ENCODE results near the gene SNRPD1.
A peak's percentile ranks its signal among the peaks of the same experiment; 100 is the strongest.
"Not testable (repeated sequence)": the region's sequence is repeated elsewhere in the genome, so short reads cannot be mapped to it uniquely, and the experiment has no call there.

Gene SNRPD1

DNA sequence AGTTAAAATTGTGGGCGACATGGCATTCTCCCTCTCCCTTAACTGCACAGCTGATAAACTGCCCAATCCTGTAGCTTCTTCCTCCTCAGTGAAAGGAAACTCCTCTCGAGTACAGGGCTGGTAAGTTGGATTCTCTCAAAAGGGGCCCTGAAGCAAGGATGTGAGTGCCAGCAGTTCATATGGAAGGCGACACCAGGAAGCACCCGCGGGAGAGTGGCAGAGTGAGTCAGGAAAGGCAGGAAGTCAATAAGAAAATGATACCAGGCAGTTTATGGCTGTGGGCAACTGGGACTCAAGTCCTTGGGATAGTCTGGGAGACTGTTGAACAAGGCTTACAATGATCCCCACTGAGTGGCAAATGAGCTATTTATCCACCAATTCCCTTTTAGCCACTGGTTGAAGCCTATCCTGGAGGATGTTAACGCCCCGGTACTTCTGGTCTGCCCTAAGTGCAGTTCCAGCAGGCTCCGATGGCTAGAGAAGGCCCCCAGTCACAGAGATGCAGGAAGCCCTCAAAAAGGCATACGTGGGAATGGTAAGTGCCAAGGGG is 57.7 kb downstream of the SNRPD1 start:
- no peak for TF ChIP-seq CTCF (IDR thresholded peaks at IDR 0.05; ENCODE audit: extremely low read depth, insufficient read depth, missing control alignments)
- in situ Hi-C loops (cut with MboI; ENCODE audit: low pct_unique_long_range_greater_than_20kb, low sequenced_read_pairs, unreplicated experiment): no loop called here
- DNase-seq (ENCODE audit: low spot score): no peak

GRCh38 chr18:21672521-21673267 is 60.6 kb downstream of the SNRPD1 start:
- in situ Hi-C loops (cut with MboI; ENCODE audit: low pct_unique_long_range_greater_than_20kb, low sequenced_read_pairs, unreplicated experiment): no loop called here
- no peak for TF ChIP-seq CTCF (IDR thresholded peaks at IDR 0.05; ENCODE audit: extremely low read depth, insufficient read depth, missing control alignments)
- no peak for DNase-seq (ENCODE audit: low spot score)

DNA sequence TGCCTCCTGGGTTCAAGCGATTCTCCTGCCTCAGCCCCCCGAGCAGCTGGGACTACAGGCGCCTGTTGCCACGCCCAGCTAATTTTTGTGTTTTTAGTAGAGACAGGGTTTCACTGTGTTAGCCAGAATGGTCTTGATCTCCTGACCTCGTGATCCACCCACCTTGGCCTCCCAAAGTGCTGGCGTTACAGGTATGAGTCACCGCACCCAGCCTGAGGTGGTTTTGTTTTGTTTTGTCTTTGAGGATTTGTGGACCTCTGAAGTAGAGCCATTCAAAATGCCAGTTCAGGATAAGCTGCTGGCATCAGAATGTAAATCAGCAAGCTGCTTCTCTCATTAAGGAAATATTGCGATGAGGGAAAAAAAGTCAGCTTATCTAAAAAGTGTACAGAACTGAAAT is 63.2 kb downstream of the SNRPD1 start:
- in situ Hi-C loops (cut with MboI; ENCODE audit: low pct_unique_long_range_greater_than_20kb, low sequenced_read_pairs, unreplicated experiment): not testable (repeated sequence)

GRCh38 chr18:21678859-21679258 is 66.7 kb downstream of the SNRPD1 start:
- TF ChIP-seq CTCF (IDR thresholded peaks at IDR 0.05; ENCODE audit: extremely low read depth, insufficient read depth, missing control alignments): no peak
- in situ Hi-C loops (cut with MboI; ENCODE audit: low pct_unique_long_range_greater_than_20kb, low sequenced_read_pairs, unreplicated experiment): no loop called here
- no peak for DNase-seq (ENCODE audit: low spot score)

More for the DNA sequence above, 63.2 kb downstream of the SNRPD1 start:
- not testable (repeated sequence) for DNase-seq (ENCODE audit: low spot score)

GRCh38 chr18:21680161-21680560 is 68.0 kb downstream of the SNRPD1 start:
- in situ Hi-C loops (cut with MboI; ENCODE audit: low pct_unique_long_range_greater_than_20kb, low sequenced_read_pairs, unreplicated experiment): no loop called here
- no peak for TF ChIP-seq CTCF (IDR thresholded peaks at IDR 0.05; ENCODE audit: extremely low read depth, insufficient read depth, missing control alignments)
- DNase-seq (ENCODE audit: low spot score): no peak

- in situ Hi-C loops (cut with MboI; ENCODE audit: low pct_unique_long_range_greater_than_20kb, low sequenced_read_pairs, unreplicated experiment): no loop called here
- DNase-seq (ENCODE audit: low spot score): peak; percentile 44
- no peak for TF ChIP-seq CTCF (IDR thresholded peaks at IDR 0.05; ENCODE audit: extremely low read depth, insufficient read depth, missing control alignments)
Measured at GRCh38 chr18:21682371-21683051, 70.4 kb downstream of the SNRPD1 start.
